H1 (cell line): ENCODE data around the gene RNF114. TPM values are rescaled to one million over a fixed set of nuclear protein-coding genes. Genes with fewer than 3 reads are reported as not detected.

ENCODE experiments used
- CTCF ChIA-PET: fragments of 300-600 bp; sonication (Branson Sonifier 250); formaldehyde crosslinking; loops from one replicate; lab custom pipeline; 2021; ENCODE audit not compliant: partially characterized antibody; lab: Charles Lee
- POLR2A ChIA-PET: fragments of 300-600 bp; sonication (Branson Sonifier 250); formaldehyde crosslinking; loops from one replicate; lab custom pipeline; 2021; ENCODE audit warnings: inconsistent platforms; ENCODE audit not compliant: partially characterized antibody; lab: Charles Lee
- DNase-seq, 2 experiments: peaks; one replicate each; pipeline versions ENCODE4 v3.0.0 to v3.0.0-alpha.2; 2010 to 2022; ENCODE audit warnings: low spot score in 2 of 2, low read depth in 1 of 2, mixed read lengths in 1 of 2
- FAIRE-seq: peaks from 2 replicates; lab custom pipeline; 2011; peaks lifted over from hg19 to GRCh38; lab: Jason Lieb, UNC
- H2AFZ ChIP-seq: 2 replicates; pipeline ENCODE4 v1.8.1; 2012; ENCODE audit warnings: low read length, inconsistent platforms
- H2AK5ac ChIP-seq: 2 replicates; pipeline ENCODE4 v1.6.1; 2013; ENCODE audit warnings: low read depth, low read length
- H2BK120ac ChIP-seq: replicated peaks from 2 replicates; pipeline ENCODE3; 2013; ENCODE audit warnings: low read depth, low read length, inconsistent platforms
- H2BK12ac ChIP-seq: 2 replicates; pipeline ENCODE4 v1.6.1; 2013; ENCODE audit warnings: low read depth, low read length
- H2BK15ac ChIP-seq: 2 replicates; pipeline ENCODE4 v1.6.1; 2013; ENCODE audit warnings: low read length
- H2BK20ac ChIP-seq: 2 replicates; pipeline ENCODE4 v1.6.1; 2013; ENCODE audit warnings: low read length
- H2BK5ac ChIP-seq: 2 replicates; pipeline ENCODE4 v1.6.1; 2013; ENCODE audit warnings: low read depth, low read length
- H3K14ac ChIP-seq: 2 replicates; pipeline ENCODE4 v1.6.1; 2013; ENCODE audit warnings: inconsistent platforms; ENCODE audit not compliant: insufficient read length
- H3K18ac ChIP-seq: 2 replicates; pipeline ENCODE4 v1.6.1; 2013; ENCODE audit warnings: low read length; ENCODE audit errors: extremely low read depth
- H3K23ac ChIP-seq: 2 replicates; pipeline ENCODE4 v1.6.1; 2013; ENCODE audit warnings: inconsistent platforms; ENCODE audit not compliant: insufficient read length
- H3K23me2 ChIP-seq: 2 replicates; pipeline ENCODE4 v1.6.1; 2013; ENCODE audit warnings: low read depth, low read length
- H3K27ac ChIP-seq: 2 replicates; pipeline ENCODE4 v1.6.1; 2011; ENCODE audit warnings: low read depth, low read length, inconsistent platforms
- H3K27me3 ChIP-seq, 4 experiments: replicated peaks in 1 of 4; 1 replicate in 1 of 4; 2 replicates in 3 of 4; pipeline versions ENCODE4 v1.6.1 to v1.8.1; 2011 to 2013; ENCODE audit warnings: low read length in 3 of 4, mild to moderate bottlenecking in 3 of 4, inconsistent platforms in 2 of 4, mixed read lengths in 2 of 4, moderate library complexity in 1 of 4; ENCODE audit not compliant: control insufficient read depth in 3 of 4, insufficient read depth in 3 of 4; ENCODE audit errors: extremely low read depth in 1 of 4
- H3K36me3 ChIP-seq, 4 experiments: 2 replicates each; pipeline versions ENCODE4 v1.6.1 to v1.8.1; 2011 to 2013; ENCODE audit warnings: mild to moderate bottlenecking in 4 of 4, low read length in 3 of 4, moderate library complexity in 2 of 4, control low read depth in 1 of 4, inconsistent platforms in 1 of 4; ENCODE audit not compliant: insufficient read depth in 4 of 4, control insufficient read depth in 2 of 4
- H3K4ac ChIP-seq: replicated peaks from 2 replicates; pipeline ENCODE3; 2013; ENCODE audit warnings: low read length, low read depth, mixed read lengths, inconsistent platforms; ENCODE audit not compliant: insufficient read length
- H3K4me1 ChIP-seq, 4 experiments: replicated peaks in 1 of 4; 1 replicate in 1 of 4; 2 replicates in 3 of 4; pipeline versions ENCODE4 v1.6.1 to v1.8.1; 2011 to 2013; ENCODE audit warnings: low read length in 3 of 4, inconsistent platforms in 2 of 4, mixed read lengths in 1 of 4; ENCODE audit not compliant: insufficient read depth in 4 of 4, control insufficient read depth in 3 of 4
- H3K4me2 ChIP-seq, 2 experiments: 2 replicates each; pipeline versions ENCODE4 v1.6.1 to v1.8.1; 2011 to 2013; ENCODE audit warnings: low read depth in 2 of 2, low read length in 2 of 2, control low read depth in 1 of 2, inconsistent platforms in 1 of 2, mild to moderate bottlenecking in 1 of 2; ENCODE audit not compliant: insufficient read depth in 1 of 2
- H3K4me3 ChIP-seq, 4 experiments: fragments of 200-600, 300-600 bp in 1 of 4; sonication (generic), shearing (Covaris generic), sonication (Bioruptor Twin) in 1 of 4; 2 replicates each; pipeline versions ENCODE4 v1.5.1 to v1.8.1; 2011 to 2016; ENCODE audit warnings: low read length in 4 of 4, low read depth in 3 of 4, control low read depth in 2 of 4, inconsistent platforms in 2 of 4, mild to moderate bottlenecking in 2 of 4, mixed read lengths in 1 of 4, moderate library complexity in 1 of 4; ENCODE audit not compliant: insufficient read depth in 2 of 4; ENCODE audit errors: extremely low read depth in 1 of 4
- H3K56ac ChIP-seq: replicated peaks from 2 replicates; pipeline ENCODE3; 2013; ENCODE audit warnings: low read depth, mild to moderate bottlenecking, mixed read lengths, low read length, inconsistent platforms; ENCODE audit not compliant: insufficient read length
- H3K79me1 ChIP-seq: 2 replicates; pipeline ENCODE4 v1.6.1; 2013; ENCODE audit warnings: low read depth, low read length, control low read depth
- H3K79me2 ChIP-seq, 2 experiments: 2 replicates each; pipeline versions ENCODE4 v1.6.1 to v1.8.1; 2012 to 2013; ENCODE audit warnings: low read length in 2 of 2, mild to moderate bottlenecking in 2 of 2, inconsistent platforms in 1 of 2; ENCODE audit not compliant: insufficient read depth in 2 of 2, control insufficient read depth in 1 of 2
- H3K9ac ChIP-seq, 4 experiments: replicated peaks in 1 of 4; 1 replicate in 1 of 4; 2 replicates in 3 of 4; pipeline versions ENCODE4 v1.6.1 to v1.8.1; 2011 to 2013; ENCODE audit warnings: low read depth in 3 of 4, low read length in 3 of 4, control low read depth in 2 of 4, mild to moderate bottlenecking in 2 of 4, moderate library complexity in 2 of 4, inconsistent platforms in 1 of 4; ENCODE audit errors: extremely low read depth in 1 of 4
- H3K9me3 ChIP-seq, 2 experiments: 2 replicates each; pipeline versions ENCODE4 v1.6.1 to v1.8.1; 2012 to 2013; ENCODE audit warnings: mild to moderate bottlenecking in 2 of 2, moderate library complexity in 2 of 2, control low read depth in 1 of 2, inconsistent platforms in 1 of 2, low read depth in 1 of 2, low read length in 1 of 2, mixed read lengths in 1 of 2; ENCODE audit not compliant: insufficient read depth in 2 of 2
- H4K20me1 ChIP-seq, 2 experiments: replicated peaks in 1 of 2; 2 replicates each; pipeline versions ENCODE3 to v1.8.1; 2011 to 2013; ENCODE audit warnings: inconsistent platforms in 2 of 2, low read length in 2 of 2, mild to moderate bottlenecking in 1 of 2; ENCODE audit not compliant: insufficient read depth in 2 of 2, control insufficient read depth in 1 of 2
- H4K5ac ChIP-seq: 2 replicates; pipeline ENCODE4 v1.6.1; 2013; ENCODE audit warnings: low read length, low read depth, mixed read lengths, inconsistent platforms; ENCODE audit not compliant: insufficient read length
- H4K8ac ChIP-seq: 2 replicates; pipeline ENCODE4 v1.8.0; 2013; ENCODE audit warnings: mild to moderate bottlenecking, moderate library complexity, low read length, inconsistent platforms; ENCODE audit not compliant: insufficient read depth; ENCODE audit errors: extremely low read depth
- H4K91ac ChIP-seq: replicated peaks from 2 replicates; pipeline ENCODE3; 2013; ENCODE audit warnings: low read length, mixed read lengths, inconsistent platforms; ENCODE audit not compliant: insufficient read length
- CREB1 ChIP-seq: IDR thresholded peaks from 2 replicates; pipeline ENCODE4 v1.6.1; 2012; ENCODE audit warnings: inconsistent platforms
- EZH2 ChIP-seq: fragments of 200-600 bp; sonication (generic); IDR thresholded peaks from 2 replicates; pipeline ENCODE4 v1.7.1; 2012; ENCODE audit warnings: low read depth, mild to moderate bottlenecking, moderate library complexity, low read length, inconsistent platforms; ENCODE audit not compliant: severe bottlenecking
- JUND ChIP-seq: IDR thresholded peaks from 2 replicates; pipeline ENCODE4 v1.6.1; 2011; ENCODE audit warnings: mild to moderate bottlenecking, improper control_type of control experiment, low read length
- KDM4A ChIP-seq: IDR thresholded peaks from one replicate; pipeline ENCODE4 v1.7.1; 2012; ENCODE audit warnings: low read depth, mild to moderate bottlenecking, moderate library complexity, low read length, inconsistent platforms; ENCODE audit not compliant: severe bottlenecking
- RAD21 ChIP-seq, 2 experiments: IDR thresholded peaks in 1 of 2; conservative IDR thresholded peaks in 1 of 2; 2 replicates each; pipeline ENCODE4 v1.6.1; 2011; ENCODE audit warnings: low read depth in 2 of 2, low read length in 2 of 2, improper control_type of control experiment in 1 of 2, inconsistent platforms in 1 of 2, mild to moderate bottlenecking in 1 of 2, moderate library complexity in 1 of 2
- RNF2 ChIP-seq: fragments of 200-900, 300-1000 bp; sonication (generic); IDR thresholded peaks from 2 replicates; pipeline ENCODE4 v1.7.1; 2016; ENCODE audit warnings: borderline replicate concordance, low read depth, mild to moderate bottlenecking, antibody characterized with exemption, low read length; ENCODE audit not compliant: poor library complexity, severe bottlenecking; ENCODE audit errors: missing control alignments
- ZNF274 ChIP-seq: IDR thresholded peaks from 2 replicates; pipeline ENCODE4 v1.7.0; 2012; ENCODE audit warnings: low read length, borderline replicate concordance; ENCODE audit errors: extremely low read depth
- WGBS, 2 experiments: shearing (Covaris generic) in 1 of 2; methylation state at CpG; one replicate each; pipeline versions ENCODE4 v1.1.6 to v1.1.7; 2013 to 2015; ENCODE audit warnings: low lambda C conversion rate in 2 of 2, mixed read lengths in 2 of 2, inconsistent platforms in 1 of 2, low coverage in 1 of 2, missing lambda C conversion rate in 1 of 2; ENCODE audit not compliant: insufficient replicate concordance in 2 of 2, insufficient coverage in 1 of 2, insufficient read length in 1 of 2; ENCODE audit errors: extremely low coverage in 1 of 2, missing lambda C conversion rate in 1 of 2; 5-methylcytosine and 5-hydroxymethylcytosine counted together
- polyA plus RNA-seq, 7 experiments: library from polyadenylated mRNA; depleted of rRNA in 3 of 7; stranded (reverse) in 5 of 7; unstranded in 2 of 7; fragments of >200 nt in 5 of 7; fragments of 200-250 nt in 2 of 7; gene quantifications; 1 replicate in 5 of 7; 2 replicates in 1 of 7; 4 replicates in 1 of 7; pipeline versions ENCODE4 v1.2.1 to v1.2.3, GENCODE V29; 2011 to 2013; ENCODE audit warnings: missing spikeins in 2 of 7, mixed read lengths in 2 of 7
- total RNA-seq: library from RNA; stranded (reverse); fragmentation: NEBNext Ultra II Directional; extraction: Animal tissue kit (Norgen Biotek cat#: 25700); gene quantifications from 2 replicates; pipeline ENCODE4 v1.2.1, GENCODE V29; 2021
- TF ChIP-seq, protein P1 (sequence below): IDR thresholded peaks from 2 replicates; pipeline ENCODE4 v1.6.1; 2012; ENCODE audit warnings: low read length, inconsistent platforms
- TF ChIP-seq, protein P2 (sequence below): IDR thresholded peaks from 2 replicates; pipeline ENCODE4 v1.6.1; 2011; ENCODE audit warnings: low read depth, mild to moderate bottlenecking, low read length; ENCODE audit not compliant: insufficient read depth

RNF114 gene
- total and polyA plus RNA-seq, 2 of the 8 experiments (the other 6 are each of a cell fraction or from before 2014, with no cell fraction given) = 81.7 to 89.9 TPM

DNA sequence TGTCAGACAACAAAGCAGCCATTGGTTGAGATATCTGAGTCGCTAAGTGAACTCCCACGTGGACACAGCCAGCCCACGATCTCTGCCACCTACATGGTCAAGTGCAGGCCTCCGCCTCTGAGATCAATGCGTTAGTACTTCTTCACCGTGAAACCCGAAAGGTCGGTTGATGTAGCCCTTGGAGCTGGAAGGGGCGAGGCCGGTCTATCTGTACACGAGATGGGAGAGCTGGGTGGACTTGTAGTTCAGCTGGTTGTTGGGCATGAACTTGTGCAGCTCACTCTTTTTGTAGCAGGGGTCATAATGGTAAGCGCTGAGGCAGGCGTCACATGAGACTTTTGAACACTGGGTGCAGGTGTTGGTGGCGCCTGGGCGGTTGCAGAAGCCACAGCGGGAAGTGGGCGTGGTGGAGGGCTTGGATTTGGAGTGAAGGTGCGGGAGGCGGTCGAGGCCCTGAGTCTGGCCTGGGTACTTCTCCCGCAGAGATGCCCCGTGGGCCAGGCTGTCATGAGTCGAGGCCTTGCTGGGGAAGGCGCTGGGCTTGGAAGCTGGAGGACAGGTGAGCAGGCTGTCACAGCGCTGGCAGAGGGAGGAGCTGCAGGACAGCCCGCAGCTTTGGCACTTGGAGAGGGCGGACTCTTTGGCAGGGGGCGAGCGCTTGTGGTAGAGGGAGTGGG is 30.6 kb upstream of the RNF114 start:
- CTCF ChIA-PET = interaction anchor here (0.8 to 16.4 kb wide), 6 partner anchors 8 to 369 kb away, joined by 3 to 199 read pairs (median 6); no protein-coding TSS in a partner anchor
- no peak overlapping the region for H2BK120ac ChIP-seq
- TF ChIP-seq, protein P1, sequence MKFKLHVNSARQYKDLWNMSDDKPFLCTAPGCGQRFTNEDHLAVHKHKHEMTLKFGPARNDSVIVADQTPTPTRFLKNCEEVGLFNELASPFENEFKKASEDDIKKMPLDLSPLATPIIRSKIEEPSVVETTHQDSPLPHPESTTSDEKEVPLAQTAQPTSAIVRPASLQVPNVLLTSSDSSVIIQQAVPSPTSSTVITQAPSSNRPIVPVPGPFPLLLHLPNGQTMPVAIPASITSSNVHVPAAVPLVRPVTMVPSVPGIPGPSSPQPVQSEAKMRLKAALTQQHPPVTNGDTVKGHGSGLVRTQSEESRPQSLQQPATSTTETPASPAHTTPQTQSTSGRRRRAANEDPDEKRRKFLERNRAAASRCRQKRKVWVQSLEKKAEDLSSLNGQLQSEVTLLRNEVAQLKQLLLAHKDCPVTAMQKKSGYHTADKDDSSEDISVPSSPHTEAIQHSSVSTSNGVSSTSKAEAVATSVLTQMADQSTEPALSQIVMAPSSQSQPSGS = no peak
- no peak for TF ChIP-seq CREB1
- TF ChIP-seq JUND = no peak
- TF ChIP-seq KDM4A = no peak
- no peak for TF ChIP-seq RNF2
- no peak for TF ChIP-seq EZH2
- TF ChIP-seq, protein P2, sequence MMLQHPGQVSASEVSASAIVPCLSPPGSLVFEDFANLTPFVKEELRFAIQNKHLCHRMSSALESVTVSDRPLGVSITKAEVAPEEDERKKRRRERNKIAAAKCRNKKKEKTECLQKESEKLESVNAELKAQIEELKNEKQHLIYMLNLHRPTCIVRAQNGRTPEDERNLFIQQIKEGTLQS = no peak
- no peak for TF ChIP-seq RAD21 (IDR thresholded peaks at IDR 0.05 in 1 of 2, conservative IDR thresholded peaks at IDR 0.05 in 1 of 2; ENCODE audit: low read depth in 2 of 2, low read length in 2 of 2)
- no peak for TF ChIP-seq ZNF274

More for the DNA sequence above, 30.6 kb upstream of the RNF114 start:
- Histone ChIP-seq H3K79me1 (peaks cover 6% of the 10 kb centered on the region), H3K9ac (no peak overlapping the region), H3K27me3 (no peaks in the 10 kb centered on the region), H3K79me2 (peaks cover 0 to 12% of the 10 kb centered on the region in 2 experiments; a peak in 1 of 4 replicates), H3K4ac (no peak overlapping the region), H4K20me1 (peaks cover 2 to 22% of the 10 kb centered on the region in 2 experiments), H3K18ac (no peak overlapping the region), H3K56ac (no peak overlapping the region), H3K14ac (no peak overlapping the region), H2BK5ac (no peak overlapping the region), H2BK15ac (no peak overlapping the region), H3K23ac (no peak overlapping the region), H3K27ac (no peak overlapping the region), H3K23me2 (no peaks in the 10 kb centered on the region), H3K9me3 (no peaks in the 10 kb centered on the region), H3K4me1 (no peaks in the 10 kb centered on the region), H2AFZ (no peak overlapping the region), H3K4me3 (no peak overlapping the region), H3K36me3 (peaks cover 3 to 29% (median 9%) of the 10 kb centered on the region in 4 experiments; a peak in 5 of 8 replicates), H2BK12ac (no peak overlapping the region), H2AK5ac (no peak overlapping the region), H3K4me2 (no peak overlapping the region), H4K8ac (no peak overlapping the region), H2BK20ac (no peak overlapping the region), H4K5ac (no peak overlapping the region), H4K91ac (no peak overlapping the region)
- no peak for FAIRE-seq
- POLR2A ChIA-PET = interaction anchor here (2.8 kb wide), 1 partner anchor 14 kb away, joined by 7 read pairs; no protein-coding TSS in a partner anchor
- DNase-seq = no peak
- 93% methylated on average over 29 of the region's 29 CpGs; no CpG with 5 or more reads in 1 of the 2 experiments for WGBS, 2 experiments
